AG10803 (cell line): ENCODE measurements around the gene IMMP2L.
A peak's percentile ranks its signal among the peaks of the same experiment; 100 is the strongest.

Source experiments
- DNase-seq: peaks from one replicate; pipeline ENCODE4 v3.0.0; 2010; ENCODE audit warnings: low read depth
- H3K4me3 ChIP-seq: 2 replicates; pipeline ENCODE4 v1.5.1; 2011; ENCODE audit warnings: mild to moderate bottlenecking, low read length, control low read depth
- TF ChIP-seq, protein P1 (sequence below): conservative IDR thresholded peaks from 2 replicates; pipeline ENCODE4 v1.5.1; 2011; ENCODE audit warnings: mild to moderate bottlenecking, low read length, control low read depth, inconsistent platforms

The IMMP2L gene

GRCh38 chr7:111103678-111104274, 458.5 kb downstream of the IMMP2L start:
- TF ChIP-seq, protein P1, sequence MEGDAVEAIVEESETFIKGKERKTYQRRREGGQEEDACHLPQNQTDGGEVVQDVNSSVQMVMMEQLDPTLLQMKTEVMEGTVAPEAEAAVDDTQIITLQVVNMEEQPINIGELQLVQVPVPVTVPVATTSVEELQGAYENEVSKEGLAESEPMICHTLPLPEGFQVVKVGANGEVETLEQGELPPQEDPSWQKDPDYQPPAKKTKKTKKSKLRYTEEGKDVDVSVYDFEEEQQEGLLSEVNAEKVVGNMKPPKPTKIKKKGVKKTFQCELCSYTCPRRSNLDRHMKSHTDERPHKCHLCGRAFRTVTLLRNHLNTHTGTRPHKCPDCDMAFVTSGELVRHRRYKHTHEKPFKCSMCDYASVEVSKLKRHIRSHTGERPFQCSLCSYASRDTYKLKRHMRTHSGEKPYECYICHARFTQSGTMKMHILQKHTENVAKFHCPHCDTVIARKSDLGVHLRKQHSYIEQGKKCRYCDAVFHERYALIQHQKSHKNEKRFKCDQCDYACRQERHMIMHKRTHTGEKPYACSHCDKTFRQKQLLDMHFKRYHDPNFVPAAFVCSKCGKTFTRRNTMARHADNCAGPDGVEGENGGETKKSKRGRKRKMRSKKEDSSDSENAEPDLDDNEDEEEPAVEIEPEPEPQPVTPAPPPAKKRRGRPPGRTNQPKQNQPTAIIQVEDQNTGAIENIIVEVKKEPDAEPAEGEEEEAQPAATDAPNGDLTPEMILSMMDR: no peak
- H3K4me3 ChIP-seq: no peak overlapping the region
- no peak for DNase-seq

- DNase-seq: no peak
- H3K4me3 ChIP-seq: no peak overlapping the region
- TF ChIP-seq, protein P1: no peak
Observed at GRCh38 chr7:111103136-111103535, 459.2 kb downstream of the IMMP2L start.

GRCh38 chr7:111101856-111102646, 460.2 kb downstream of the IMMP2L start:
- H3K4me3 ChIP-seq: no peak overlapping the region
- DNase-seq: no peak
- TF ChIP-seq, protein P1: no peak

DNA sequence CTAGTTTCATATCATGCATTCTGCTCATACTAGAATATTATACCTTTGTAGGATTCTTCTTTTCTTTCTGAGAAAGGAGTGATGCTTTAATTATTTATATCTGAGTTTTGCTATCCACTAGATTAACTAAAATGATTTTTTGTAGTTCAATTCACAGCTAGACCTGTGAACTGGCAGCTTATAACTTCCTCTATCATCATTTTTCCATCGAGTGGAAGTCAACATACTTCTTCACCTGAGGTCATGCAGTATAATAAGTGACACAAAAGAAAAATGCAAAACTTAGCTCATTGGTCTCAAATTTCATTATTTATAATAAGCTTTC, 463.4 kb downstream of the IMMP2L start:
- TF ChIP-seq, protein P1: no peak
- no peak for DNase-seq

DNA sequence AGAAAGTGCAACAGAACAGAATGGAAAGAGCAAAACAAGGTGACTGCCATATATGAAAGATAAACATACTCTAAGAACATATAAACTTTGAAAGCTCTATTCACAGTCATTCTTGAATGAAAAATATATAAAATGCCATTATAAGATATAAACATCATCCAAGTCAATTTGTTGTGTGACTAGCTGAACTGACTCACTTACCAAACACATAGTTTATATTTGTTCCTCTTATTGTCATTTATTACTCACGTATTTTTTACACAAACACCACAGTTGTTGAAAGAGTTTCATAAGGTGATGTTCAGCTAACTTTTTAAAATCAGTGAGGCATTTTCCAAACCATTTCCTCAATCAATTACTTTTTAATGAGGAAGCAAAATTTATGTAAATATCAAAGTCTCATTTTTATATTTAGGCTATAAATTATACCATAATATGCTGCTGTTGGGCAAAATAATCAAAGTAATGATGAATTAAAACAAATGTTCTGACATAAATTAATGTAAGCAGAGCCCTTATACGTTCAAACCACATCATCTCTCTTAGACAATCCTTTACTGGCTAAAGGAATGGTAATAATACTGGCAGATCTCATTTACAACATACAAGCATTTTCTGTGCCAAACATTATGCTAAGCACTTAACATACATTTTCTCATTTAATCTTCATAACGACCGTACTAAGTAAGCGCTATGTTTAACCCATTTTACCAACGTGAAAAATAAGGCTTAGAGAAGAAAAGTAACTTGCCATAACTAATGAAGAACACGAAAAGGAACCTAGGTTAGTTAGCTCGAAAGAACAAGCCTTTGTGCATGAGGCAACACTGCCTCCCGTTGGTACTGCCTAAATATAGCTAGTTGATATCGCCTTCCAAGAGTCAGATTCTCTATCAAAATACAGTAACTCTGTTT, 464.0 kb downstream of the IMMP2L start:
- TF ChIP-seq, protein P1: peak; percentile 70
- H3K4me3 ChIP-seq: no peak overlapping the region
- peak; percentile 35 for DNase-seq

More for the DNA sequence above, 463.4 kb downstream of the IMMP2L start:
- no peak overlapping the region for H3K4me3 ChIP-seq

DNA sequence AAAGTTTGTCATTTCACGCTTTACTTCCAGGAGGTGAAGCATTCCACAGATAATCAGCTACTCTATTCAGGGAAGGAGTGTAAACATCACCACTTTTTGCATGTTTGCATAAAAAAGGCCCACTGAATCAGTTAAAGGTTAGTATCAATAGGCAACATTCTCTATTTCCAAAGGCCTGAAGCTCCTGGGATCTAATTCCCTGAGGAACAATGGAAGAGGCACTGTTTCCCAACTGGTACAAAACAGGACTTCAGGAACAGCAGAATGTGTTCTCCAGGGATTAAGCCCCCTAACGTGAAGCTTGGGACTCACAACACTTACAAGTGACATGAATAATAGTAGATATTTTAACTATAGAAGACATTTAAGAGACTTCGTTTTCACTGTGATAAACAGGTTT, 465.3 kb downstream of the IMMP2L start:
- DNase-seq: no peak

More for the DNA sequence above, 465.3 kb downstream of the IMMP2L start:
- H3K4me3 ChIP-seq: no peak overlapping the region
- TF ChIP-seq, protein P1: no peak
